ENCODE data around the gene CTRB1.
A peak's percentile ranks its signal among the peaks of the same experiment; 100 is the strongest.

Gene CTRB1

GRCh38 chr16:75231570-75231969, 12.8 kb downstream of the CTRB1 start:
- no peak overlapping the region for H3K27ac ChIP-seq
- TF ChIP-seq CTCF (IDR thresholded peaks at IDR 0.05): no peak
- H3K4me3 ChIP-seq: no peak overlapping the region
- H3K36me3 ChIP-seq: peaks cover 59 to 86% (median 68%) of the 10 kb centered on the region in 3 donors
- no peaks in the 10 kb centered on the region for H3K27me3 ChIP-seq
- peaks cover 0 to 29% (median 12%) of the 10 kb centered on the region in 4 donors for H3K4me1 ChIP-seq
- DNase-seq: no peak
- intact Hi-C loops (cut with DNase I; ENCODE audit: low total_unique reads): no loop called here
- H3K9me3 ChIP-seq: no peaks in the 10 kb centered on the region

- TF ChIP-seq CTCF (IDR thresholded peaks at IDR 0.05): no peak
- H3K27me3 ChIP-seq: no peaks in the 10 kb centered on the region
- H3K9me3 ChIP-seq: no peaks in the 10 kb centered on the region
- H3K27ac ChIP-seq: peak overlapping the region; percentile 44 to 61
- intact Hi-C loops (cut with DNase I; ENCODE audit: low total_unique reads): no loop called here
- DNase-seq: no peak
- H3K36me3 ChIP-seq: peaks cover 49 to 84% (median 56%) of the 10 kb centered on the region in 3 donors
- H3K4me1 ChIP-seq: peaks cover 0 to 50% (median 31%) of the 10 kb centered on the region in 4 donors
- no peak overlapping the region for H3K4me3 ChIP-seq
Measured at GRCh38 chr16:75233611-75233938, 14.8 kb downstream of the CTRB1 start.

DNA sequence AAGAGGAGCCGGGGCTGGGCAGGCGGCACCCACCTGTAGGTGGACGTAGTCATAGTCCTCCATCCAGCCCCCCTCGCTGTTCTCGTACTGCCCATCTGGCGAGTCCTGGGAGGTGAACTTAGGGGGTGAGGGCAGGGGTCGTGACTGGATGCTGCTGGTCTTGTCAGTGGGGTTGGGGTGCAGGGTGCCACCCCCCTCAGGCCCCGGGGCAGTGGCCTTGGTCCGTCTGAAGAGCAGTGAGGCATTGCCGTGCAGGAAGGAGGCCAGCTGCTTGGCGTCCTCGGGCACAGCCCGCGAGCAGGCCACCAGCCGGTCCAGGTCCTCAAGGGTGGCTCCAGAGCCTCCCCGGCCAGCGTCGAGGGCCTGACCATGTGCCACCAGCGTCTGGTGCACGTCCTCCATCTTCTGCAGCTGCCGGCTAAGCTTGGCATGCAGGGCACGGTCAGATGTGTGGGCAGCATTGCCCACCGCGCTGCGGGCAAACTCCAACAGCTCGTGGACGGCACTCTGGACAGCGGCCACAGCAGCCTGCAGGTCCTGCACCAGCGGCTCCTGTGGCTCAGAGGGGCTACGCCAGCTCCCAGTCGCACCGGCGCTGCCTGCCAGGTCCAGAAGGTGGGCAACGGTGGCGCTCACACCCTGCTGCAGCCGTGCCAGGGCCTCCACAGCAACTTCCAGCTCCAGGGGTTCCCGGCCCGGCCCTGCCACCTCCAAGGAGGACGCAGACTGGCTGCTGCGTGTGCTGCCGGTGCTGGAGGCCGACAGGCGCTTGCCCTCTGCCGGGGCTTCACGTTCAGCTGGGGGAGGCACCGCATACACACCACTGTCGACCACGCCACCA, 16.3 kb downstream of the CTRB1 start:
- H3K4me3 ChIP-seq: no peak overlapping the region
- intact Hi-C loops (cut with DNase I; ENCODE audit: low total_unique reads): loop anchor here (2.0 to 5.0 kb wide), 2 partner anchors 152 to 167 kb away; no protein-coding TSS in a partner anchor
- peak in 1 of 2 donors; percentile 68 for DNase-seq
- H3K36me3 ChIP-seq: peaks cover 34 to 69% (median 41%) of the 10 kb centered on the region in 3 donors
- peaks cover 0 to 65% (median 46%) of the 10 kb centered on the region in 4 donors for H3K4me1 ChIP-seq
- H3K27me3 ChIP-seq: no peaks in the 10 kb centered on the region
- no peaks in the 10 kb centered on the region for H3K9me3 ChIP-seq
- no peak for TF ChIP-seq CTCF (IDR thresholded peaks at IDR 0.05)
- peak overlapping the region; percentile 44 to 61 for H3K27ac ChIP-seq

- no peaks in the 10 kb centered on the region for H3K9me3 ChIP-seq
- H3K27me3 ChIP-seq: no peaks in the 10 kb centered on the region
- intact Hi-C loops (cut with DNase I; ENCODE audit: low total_unique reads): loop anchor here (2.0 to 5.0 kb wide), 2 partner anchors 151 to 167 kb away; no protein-coding TSS in a partner anchor
- peaks cover 0 to 68% (median 53%) of the 10 kb centered on the region in 4 donors for H3K4me1 ChIP-seq
- H3K27ac ChIP-seq: peak overlapping the region in 1 of 2 donors; percentile 99
- no peak overlapping the region for H3K4me3 ChIP-seq
- peak in 1 of 2 donors; percentile 66 for DNase-seq
- TF ChIP-seq CTCF (IDR thresholded peaks at IDR 0.05): no peak
- H3K36me3 ChIP-seq: peaks cover 33 to 64% (median 40%) of the 10 kb centered on the region in 3 donors
Measured at GRCh38 chr16:75235721-75236193, 17.0 kb downstream of the CTRB1 start.

- no peaks in the 10 kb centered on the region for H3K9me3 ChIP-seq
- peaks cover 36 to 65% (median 40%) of the 10 kb centered on the region in 3 donors for H3K36me3 ChIP-seq
- peak in 1 of 2 donors; percentile 53 for DNase-seq
- no peak for TF ChIP-seq CTCF (IDR thresholded peaks at IDR 0.05)
- H3K27ac ChIP-seq: peak overlapping the region in 1 of 2 donors; percentile 99
- no peak overlapping the region for H3K4me3 ChIP-seq
- no peaks in the 10 kb centered on the region for H3K27me3 ChIP-seq
- H3K4me1 ChIP-seq: peaks cover 0 to 72% (median 58%) of the 10 kb centered on the region in 4 donors
- intact Hi-C loops (cut with DNase I; ENCODE audit: low total_unique reads): loop anchor here (5.0 kb wide), 1 partner anchor 166 kb away; no protein-coding TSS in a partner anchor
Measured at GRCh38 chr16:75236232-75236631, 17.4 kb downstream of the CTRB1 start.

Measured in tibial artery (tissue), 4 donors.